PC-9 (cell line): ENCODE results near the gene KCNJ10. TPM values are rescaled to one million over a fixed set of nuclear protein-coding genes. Genes with fewer than 3 reads are reported as not detected.

Source experiments
- BruUV-seq: library from RNA; stranded (reverse); fragments of 400-500 nt; replicated peaks from 2 replicates; lab custom pipeline; 2021; lab: Mats Ljungman, UMichigan
- CTCF ChIA-PET: fragments of 300-600 bp; sonication (Branson Sonifier 250); formaldehyde crosslinking; loops from one replicate; lab custom pipeline; 2022; ENCODE audit warnings: antibody characterized with exemption; lab: Charles Lee
- POLR2A ChIA-PET: fragments of 300-600 bp; sonication (Branson Sonifier 250); formaldehyde crosslinking; loops from one replicate; lab custom pipeline; 2022; ENCODE audit warnings: antibody characterized with exemption; ENCODE audit not compliant: unreplicated experiment; lab: Charles Lee
- DNase-seq, 2 experiments: peaks; one replicate each; pipeline versions ENCODE4 v3.0.0 to v3.0.0-alpha.2; 2015 to 2022; ENCODE audit warnings: mixed read lengths in 1 of 2
- H2AFZ ChIP-seq: fragments of 200-600 bp; sonication (generic); 2 replicates; pipeline ENCODE4 v1.8.1; 2017; ENCODE audit warnings: antibody characterized with exemption
- H3F3A ChIP-seq: fragments of 200-600 bp; sonication (generic); 2 replicates; pipeline ENCODE4 v1.8.1; 2017; ENCODE audit warnings: antibody characterized with exemption, mild to moderate bottlenecking, low read depth; ENCODE audit not compliant: insufficient read depth
- H3K27ac ChIP-seq: fragments of 200-600 bp; sonication (generic); 2 replicates; pipeline ENCODE4 v1.6.1; 2016; ENCODE audit warnings: mixed run types
- H3K27me3 ChIP-seq: fragments of 200-600 bp; sonication (generic); 2 replicates; pipeline ENCODE4 v1.6.1; 2016; ENCODE audit warnings: low read depth, mixed run types; ENCODE audit not compliant: insufficient read depth
- H3K36me3 ChIP-seq: fragments of 200-600 bp; sonication (generic); 2 replicates; pipeline ENCODE4 v1.6.1; 2016; ENCODE audit warnings: low read depth, mixed run types
- H3K4me1 ChIP-seq: fragments of 200-600 bp; sonication (generic); replicated peaks from 2 replicates; pipeline ENCODE4 v1.6.1; 2016; ENCODE audit warnings: mixed run types; ENCODE audit not compliant: insufficient read depth
- H3K4me2 ChIP-seq: fragments of 200-600 bp; sonication (generic); 2 replicates; pipeline ENCODE4 v1.6.1; 2017; ENCODE audit warnings: mixed run types
- H3K4me3 ChIP-seq: fragments of 200-600 bp; sonication (generic); 2 replicates; pipeline ENCODE4 v1.6.1; 2016; ENCODE audit warnings: mixed run types
- H3K79me2 ChIP-seq: fragments of 200-600 bp; sonication (generic); 2 replicates; pipeline ENCODE4 v1.6.1; 2017; ENCODE audit warnings: low read depth, mixed run types
- H3K9me2 ChIP-seq: fragments of 200-600 bp; sonication (generic); 2 replicates; pipeline ENCODE4 v1.8.1; 2017; ENCODE audit warnings: mild to moderate bottlenecking; ENCODE audit not compliant: insufficient read depth
- H3K9me3 ChIP-seq: fragments of 200-600 bp; sonication (generic); 2 replicates; pipeline ENCODE4 v1.8.1; 2016; ENCODE audit warnings: low read depth; ENCODE audit not compliant: insufficient read depth
- H4K20me1 ChIP-seq: fragments of 200-600 bp; sonication (generic); 2 replicates; pipeline ENCODE4 v1.8.1; 2017; ENCODE audit not compliant: insufficient read depth
- CTCF ChIP-seq: fragments of 200-600 bp; sonication (generic); conservative IDR thresholded peaks from 2 replicates; pipeline ENCODE4 v1.6.1; 2017; ENCODE audit warnings: mixed run types, antibody characterized with exemption, mild to moderate bottlenecking, moderate library complexity
- EZH2 ChIP-seq: fragments of 200-600 bp; sonication (generic); IDR thresholded peaks from 2 replicates; pipeline ENCODE4 v1.8.0; 2017; ENCODE audit warnings: antibody characterized with exemption, low read depth
- intact Hi-C: fragments of 100-400 bp; cut with micrococcal nuclease; formaldehyde crosslinking; loops from one replicate; pipeline ENCODE4 v1.10.0; 2022; ENCODE audit not compliant: unreplicated experiment
- total RNA-seq: library from RNA; stranded (reverse); gene quantifications from 2 replicates; pipeline ENCODE4 v1.2.3, GENCODE V29; 2021

KCNJ10 gene
- total RNA-seq, 1 experiment from 2014 or later: not detected

GRCh38 chr1:159981351-159982055 lies 88.5 kb downstream of the KCNJ10 start:
- H4K20me1 ChIP-seq: no peaks in the 10 kb centered on the region
- CTCF ChIA-PET: no interaction called here

GRCh38 chr1:159980786-159981185 lies 89.2 kb downstream of the KCNJ10 start:
- no TSS peak for BruUV-seq
- no peaks in the 10 kb centered on the region for H3F3A ChIP-seq

More at GRCh38 chr1:159981351-159982055, 88.5 kb downstream of the KCNJ10 start:
- Histone ChIP-seq H3K4me3 (no peak overlapping the region), H3F3A (no peaks in the 10 kb centered on the region), H2AFZ (no peak overlapping the region), H3K9me3 (no peaks in the 10 kb centered on the region), H3K4me2 (no peak overlapping the region), H3K79me2 (no peaks in the 10 kb centered on the region), H3K9me2 (no peaks in the 10 kb centered on the region), H3K27me3 (no peaks in the 10 kb centered on the region), H3K27ac (no peak overlapping the region), H3K4me1 (no peaks in the 10 kb centered on the region), H3K36me3 (no peaks in the 10 kb centered on the region)
- TF ChIP-seq CTCF (no peak), EZH2 (no peak)
- intact Hi-C loops: no loop called here
- no TSS peak for BruUV-seq
- POLR2A ChIA-PET: no interaction called here
- DNase-seq: no peak

GRCh38 chr1:159980076-159980475 lies 89.9 kb downstream of the KCNJ10 start:
- Histone ChIP-seq H3K4me3 (no peak overlapping the region), H3K9me2 (no peaks in the 10 kb centered on the region), H3K4me2 (no peak overlapping the region), H2AFZ (no peak overlapping the region), H3F3A (no peaks in the 10 kb centered on the region), H3K36me3 (no peaks in the 10 kb centered on the region), H3K9me3 (no peaks in the 10 kb centered on the region), H3K4me1 (no peaks in the 10 kb centered on the region), H4K20me1 (no peaks in the 10 kb centered on the region), H3K27me3 (peaks cover 2% of the 10 kb centered on the region), H3K79me2 (no peaks in the 10 kb centered on the region), H3K27ac (no peak overlapping the region)
- no TSS peak for BruUV-seq
- no peak for DNase-seq
- intact Hi-C loops: no loop called here
- CTCF ChIA-PET: no interaction called here
- TF ChIP-seq EZH2 (no peak), CTCF (no peak)
- POLR2A ChIA-PET: no interaction called here

More at GRCh38 chr1:159980786-159981185, 89.2 kb downstream of the KCNJ10 start:
- Histone ChIP-seq H3K4me2 (no peak overlapping the region), H3K27ac (no peak overlapping the region), H3K9me2 (no peaks in the 10 kb centered on the region), H3K27me3 (no peaks in the 10 kb centered on the region), H3K4me1 (no peaks in the 10 kb centered on the region), H3K9me3 (no peaks in the 10 kb centered on the region), H2AFZ (no peak overlapping the region), H3K4me3 (no peak overlapping the region), H3K36me3 (no peaks in the 10 kb centered on the region), H4K20me1 (no peaks in the 10 kb centered on the region), H3K79me2 (no peaks in the 10 kb centered on the region)
- ChIA-PET POLR2A (no interaction called here), CTCF (no interaction called here)
- DNase-seq: no peak
- intact Hi-C loops: no loop called here
- TF ChIP-seq CTCF (no peak), EZH2 (no peak)
